ENCODE measurements around the gene PAM16. TPM values are rescaled to one million over a fixed set of nuclear protein-coding genes. Genes with fewer than 3 reads are reported as not detected.

PAM16 gene
- total and polyA plus RNA-seq, 2 of the 8 experiments (the other 6 are each of a cell fraction or from before 2014, with no cell fraction given), result 78.3 to 198 TPM

- ChIA-PET POLR2A (ENCODE audit: partially characterized antibody) (interaction anchor here (0.6 to 16.2 kb wide), 6 partner anchors 7 to 325 kb away, joined by 3 to 154 read pairs (median 3); partner anchors contain the start of gene PAM16), CTCF (ENCODE audit: partially characterized antibody) (interaction anchor here (0.6 to 17.1 kb wide), 9 partner anchors 11 to 360 kb away, joined by 3 to 211 read pairs (median 5); no protein-coding TSS in a partner anchor)
- FAIRE-seq, result no peak
Measured at GRCh38 chr16:4342866-4343744, 8.0 kb downstream of the PAM16 start.

More at GRCh38 chr16:4342866-4343744, 8.0 kb downstream of the PAM16 start:
- Histone ChIP-seq H2BK5ac (ENCODE audit: low read depth, low read length) (no peak overlapping the region), H2BK12ac (ENCODE audit: low read depth, low read length) (no peak overlapping the region), H3K79me1 (ENCODE audit: low read depth, low read length) (peaks cover 16% of the 10 kb centered on the region), H4K5ac (ENCODE audit: insufficient read length, low read depth, low read length) (no peak overlapping the region), H4K91ac (replicated peaks; ENCODE audit: insufficient read length, low read length) (no peak overlapping the region), H3K9me3 (ENCODE audit: insufficient read depth in 2 of 2, low read depth in 1 of 2, low read length in 1 of 2) (peaks cover 5 to 6% of the 10 kb centered on the region in 2 experiments; a peak in 1 of 4 replicates), H2AK5ac (ENCODE audit: low read depth, low read length) (no peak overlapping the region), H3K18ac (ENCODE audit: extremely low read depth, low read length) (no peak overlapping the region), H4K20me1 (replicated peaks in 1 of 2; ENCODE audit: control insufficient read depth in 1 of 2, insufficient read depth in 2 of 2, low read length in 2 of 2) (peaks cover 22 to 27% of the 10 kb centered on the region in 2 experiments), H2BK20ac (ENCODE audit: low read length) (no peak overlapping the region), H3K79me2 (ENCODE audit: control insufficient read depth in 1 of 2, insufficient read depth in 2 of 2, low read length in 2 of 2) (peaks cover 10 to 46% of the 10 kb centered on the region in 2 experiments), H3K4ac (replicated peaks; ENCODE audit: insufficient read length, low read depth, low read length) (no peak overlapping the region), H3K23me2 (ENCODE audit: low read depth, low read length) (no peaks in the 10 kb centered on the region; the same call in 1 of the 2 replicates), H2AFZ (ENCODE audit: low read length) (no peak overlapping the region), H3K4me1 (replicated peaks in 1 of 4; ENCODE audit: control insufficient read depth in 3 of 4, insufficient read depth in 4 of 4, low read length in 3 of 4) (no peaks in the 10 kb centered on the region; a peak in 1 of 7 replicates), H2BK15ac (ENCODE audit: low read length) (no peak overlapping the region), H3K27me3 (replicated peaks in 1 of 4; ENCODE audit: control insufficient read depth in 3 of 4, extremely low read depth in 1 of 4, insufficient read depth in 3 of 4, low read length in 3 of 4) (no peaks in the 10 kb centered on the region), H3K56ac (replicated peaks; ENCODE audit: insufficient read length, low read depth, low read length) (no peak overlapping the region), H3K4me3 (ENCODE audit: extremely low read depth in 1 of 4, insufficient read depth in 2 of 4, low read depth in 3 of 4, low read length in 4 of 4) (no peak overlapping the region), H2BK120ac (replicated peaks; ENCODE audit: low read depth, low read length) (no peak overlapping the region), H3K9ac (replicated peaks in 1 of 4; ENCODE audit: extremely low read depth in 1 of 4, low read depth in 3 of 4, low read length in 3 of 4) (no peak overlapping the region; a peak in 1 of 7 replicates), H3K4me2 (ENCODE audit: insufficient read depth in 1 of 2, low read depth in 2 of 2, low read length in 2 of 2) (no peak overlapping the region), H3K14ac (ENCODE audit: insufficient read length) (no peak overlapping the region), H4K8ac (ENCODE audit: extremely low read depth, insufficient read depth, low read length) (no peak overlapping the region), H3K36me3 (ENCODE audit: control insufficient read depth in 2 of 4, insufficient read depth in 4 of 4, low read length in 3 of 4) (peaks cover 2 to 29% (median 6%) of the 10 kb centered on the region in 4 experiments; a peak in 5 of 8 replicates), H3K27ac (ENCODE audit: low read depth, low read length) (no peak overlapping the region), H3K23ac (ENCODE audit: insufficient read length) (no peak overlapping the region)
- TF ChIP-seq MAFK (IDR thresholded peaks at IDR 0.05; ENCODE audit: low read depth, low read length), result no peak
- TF ChIP-seq RNF2 (IDR thresholded peaks at IDR 0.05; ENCODE audit: borderline replicate concordance, low read depth, low read length, missing control alignments, poor library complexity, severe bottlenecking), result no peak
- TF ChIP-seq SIX5 (IDR thresholded peaks at IDR 0.05; ENCODE audit: low read depth, low read length), result no peak
- no peak for TF ChIP-seq BRCA1 (IDR thresholded peaks at IDR 0.05; ENCODE audit: low read depth, low read length)
- no peak for TF ChIP-seq KDM1A (IDR thresholded peaks at IDR 0.05; ENCODE audit: borderline replicate concordance, low read length)
- TF ChIP-seq, protein P1, sequence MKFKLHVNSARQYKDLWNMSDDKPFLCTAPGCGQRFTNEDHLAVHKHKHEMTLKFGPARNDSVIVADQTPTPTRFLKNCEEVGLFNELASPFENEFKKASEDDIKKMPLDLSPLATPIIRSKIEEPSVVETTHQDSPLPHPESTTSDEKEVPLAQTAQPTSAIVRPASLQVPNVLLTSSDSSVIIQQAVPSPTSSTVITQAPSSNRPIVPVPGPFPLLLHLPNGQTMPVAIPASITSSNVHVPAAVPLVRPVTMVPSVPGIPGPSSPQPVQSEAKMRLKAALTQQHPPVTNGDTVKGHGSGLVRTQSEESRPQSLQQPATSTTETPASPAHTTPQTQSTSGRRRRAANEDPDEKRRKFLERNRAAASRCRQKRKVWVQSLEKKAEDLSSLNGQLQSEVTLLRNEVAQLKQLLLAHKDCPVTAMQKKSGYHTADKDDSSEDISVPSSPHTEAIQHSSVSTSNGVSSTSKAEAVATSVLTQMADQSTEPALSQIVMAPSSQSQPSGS (IDR thresholded peaks at IDR 0.05; ENCODE audit: low read length), result no peak
- no peak for TF ChIP-seq MAX (IDR thresholded peaks at IDR 0.05)
- TF ChIP-seq CEBPB (IDR thresholded peaks at IDR 0.05; ENCODE audit: low read depth, low read length), result no peak
- TF ChIP-seq EGR1 (IDR thresholded peaks at IDR 0.05; ENCODE audit: borderline replicate concordance, low read depth, low read length), result no peak
- WGBS, 2 experiments (ENCODE audit: extremely low coverage in 1 of 2, insufficient coverage in 1 of 2, insufficient read length in 1 of 2, insufficient replicate concordance in 2 of 2, low coverage in 1 of 2, low lambda C conversion rate in 2 of 2, missing lambda C conversion rate in 1 of 2), result 93% methylated on average over 21 of the region's 21 CpGs; no CpG with 5 or more reads in 1 of the 2 experiments
- DNase-seq (ENCODE audit: low read depth in 1 of 2, low spot score in 2 of 2), result no peak
